Activated CD4-positive, alpha-beta T cell treated with anti-CD3 and anti-CD28 coated beads for 1 hour (primary cell): ENCODE measurements around the gene VCPKMT.
A peak's percentile ranks its signal among the peaks of the same experiment; 100 is the strongest.

Source experiments
- DNase-seq: peaks from one replicate; pipeline ENCODE4 v3.0.0-alpha.2; 2020

The VCPKMT gene

DNA sequence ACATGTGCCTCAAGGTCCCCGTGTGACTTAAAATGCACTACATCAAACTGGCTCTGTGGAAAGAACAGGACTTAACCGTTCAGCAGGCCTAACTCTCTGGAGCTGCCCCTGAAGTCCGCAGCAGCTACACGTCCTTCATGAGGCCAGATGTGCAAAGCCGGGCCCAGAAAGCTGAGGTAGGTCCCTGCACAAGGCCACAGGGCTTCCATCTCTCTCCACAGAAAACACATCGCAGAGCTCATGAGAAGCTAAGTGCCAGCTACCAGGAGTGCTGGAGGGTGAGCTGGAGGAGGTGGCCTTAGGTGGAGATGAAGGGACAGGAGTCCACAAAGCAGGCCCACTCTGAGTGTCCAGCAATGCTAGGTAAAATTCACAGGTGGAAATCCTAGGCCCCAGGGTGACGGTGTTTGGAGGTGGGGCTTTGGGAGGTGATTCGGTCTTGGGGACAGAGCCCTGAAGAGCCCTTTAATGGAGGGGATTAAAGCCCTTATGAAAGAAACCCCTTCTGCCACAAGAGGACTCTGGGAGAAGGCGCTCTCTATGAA lies 52.4 kb downstream of the VCPKMT start:
- no peak for DNase-seq

DNA sequence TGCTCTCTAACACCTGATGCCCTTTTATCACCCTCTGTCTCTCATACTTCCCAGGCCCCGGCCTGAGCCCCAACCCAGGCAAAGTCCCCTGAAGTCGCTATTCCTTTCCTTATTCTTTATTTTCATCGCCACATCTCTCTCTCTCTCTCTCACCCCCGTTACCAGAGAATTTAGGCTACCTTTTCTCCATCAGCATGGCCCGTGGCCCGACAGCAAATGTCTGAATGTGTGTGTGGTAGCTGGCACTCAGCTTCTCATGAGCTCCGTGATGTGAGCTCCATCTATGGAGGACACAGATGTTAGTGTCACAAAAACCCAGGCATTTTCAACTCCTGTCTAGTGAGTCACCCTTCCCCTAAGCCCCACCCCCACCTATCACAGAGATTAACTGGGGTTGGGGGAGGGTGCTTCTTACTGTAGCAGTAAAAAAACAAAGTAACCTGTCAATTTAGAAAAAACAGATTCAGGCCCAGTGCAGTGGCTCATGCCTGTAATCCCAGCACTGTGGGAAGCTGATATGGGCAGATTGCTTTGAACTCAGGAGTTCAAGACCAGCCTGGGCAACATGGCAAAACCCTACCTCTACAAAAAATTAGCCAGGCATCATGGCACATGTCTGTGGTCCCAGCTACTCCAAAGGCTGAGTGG lies 53.8 kb downstream of the VCPKMT start:
- DNase-seq: peak; percentile 72

DNA sequence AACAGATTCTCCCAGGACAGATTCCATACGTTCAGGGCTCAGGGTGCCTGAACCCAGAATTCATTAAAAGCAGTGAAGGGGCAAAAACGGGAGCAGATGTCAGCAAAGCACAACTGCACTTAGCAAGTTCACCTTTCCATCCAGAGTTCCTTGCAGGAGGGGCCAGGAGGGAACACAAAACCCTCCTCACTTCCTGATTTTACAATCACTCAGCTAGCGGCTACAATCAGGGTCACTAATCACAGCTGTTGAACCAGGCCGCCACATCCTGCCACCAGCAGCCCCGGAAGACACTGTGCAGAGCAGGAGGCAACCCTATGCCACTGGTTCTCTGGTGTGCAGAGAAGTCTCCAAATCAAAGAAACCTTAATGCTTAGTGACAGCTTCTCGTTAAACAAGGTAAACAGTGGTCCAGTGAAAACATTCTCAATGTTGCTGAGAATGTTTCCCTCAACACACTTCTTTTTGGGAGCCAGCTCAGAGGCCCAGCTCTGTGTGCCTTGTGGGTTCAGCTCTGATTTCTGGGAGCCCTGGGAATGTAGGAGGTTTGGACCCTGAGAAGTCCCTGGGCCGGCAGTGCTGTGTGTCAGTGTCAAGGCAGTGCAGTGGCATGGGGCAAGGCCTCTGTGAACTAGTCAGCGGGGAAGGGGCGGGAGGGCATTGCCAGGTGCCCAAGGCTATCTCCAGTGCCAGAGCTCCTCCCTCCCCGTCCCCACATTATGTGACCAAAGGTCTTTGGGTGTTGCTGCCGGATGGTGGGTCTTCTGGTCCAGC lies 54.5 kb downstream of the VCPKMT start:
- peak; percentile 48 for DNase-seq

DNA sequence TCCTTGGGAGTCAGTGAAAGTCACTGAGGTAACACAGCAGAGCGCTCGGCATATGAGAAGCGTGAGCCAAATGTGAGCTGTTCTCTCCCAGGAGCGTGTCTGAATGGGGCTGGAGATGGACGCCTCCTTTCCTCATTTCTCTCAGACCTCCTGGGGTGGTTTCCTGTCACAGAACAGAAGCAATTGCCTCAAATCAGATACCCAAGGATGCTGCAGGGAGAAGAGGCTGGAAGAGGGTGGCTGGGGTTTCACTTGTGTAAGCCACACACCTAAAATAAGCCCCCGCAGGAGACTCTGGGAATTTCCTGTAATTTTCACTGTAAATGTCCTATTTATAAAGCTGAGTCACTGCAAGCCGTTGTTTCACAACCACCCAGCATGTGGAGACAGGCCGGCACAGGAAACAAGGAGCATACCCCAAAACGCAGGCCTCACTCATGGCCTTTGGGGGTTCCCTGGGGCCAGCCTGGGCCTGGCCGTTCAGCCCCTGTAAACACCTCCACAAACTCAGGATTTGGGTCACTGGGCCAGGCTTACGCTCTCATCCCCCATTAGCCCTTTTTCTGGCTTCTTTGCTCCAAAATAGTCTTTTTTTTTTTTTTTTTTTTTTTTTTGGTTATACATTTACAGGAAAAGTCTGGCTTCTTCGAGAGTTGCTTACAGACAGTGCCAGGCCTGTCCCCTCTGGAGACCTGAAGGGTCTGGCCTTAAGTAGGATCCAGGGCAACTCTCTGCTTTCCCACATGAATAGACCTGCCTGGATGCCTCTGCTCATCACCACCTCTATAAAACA lies 55.3 kb downstream of the VCPKMT start:
- DNase-seq: no peak

GRCh38 chr14:50059763-50060616 lies 56.4 kb downstream of the VCPKMT start:
- no peak for DNase-seq
